Endothelial cell of umbilical vein (primary cell): ENCODE results near the gene GNAI1. TPM values are rescaled to one million over a fixed set of nuclear protein-coding genes. Genes with fewer than 3 reads are reported as not detected.

ENCODE experiments used
- BruUV-seq: library from RNA; stranded (reverse); fragments of 400-500 nt; replicated peaks from 2 replicates; lab custom pipeline; 2021; lab: Mats Ljungman, UMichigan
- CTCF ChIA-PET: fragments of 300-600, 350-600 bp; sonication (Branson Sonifier 250); formaldehyde crosslinking; loops from one replicate; lab custom pipeline; 2021; ENCODE audit warnings: antibody characterized with exemption, inconsistent platforms; lab: Charles Lee
- POLR2A ChIA-PET: fragments of 300-600, 350-600 bp; sonication (Branson Sonifier 250); formaldehyde crosslinking; loops from one replicate; lab custom pipeline; 2021; ENCODE audit warnings: antibody characterized with exemption, inconsistent platforms; lab: Charles Lee
- DNase-seq: peaks from one replicate; pipeline ENCODE4 v3.0.0-alpha.2; 2011; ENCODE audit warnings: low read depth, low spot score
- FAIRE-seq: peaks from 2 replicates; lab custom pipeline; 2011; peaks lifted over from hg19 to GRCh38; lab: Jason Lieb, UNC
- H2AFZ ChIP-seq: 2 replicates; pipeline ENCODE4 v1.6.0; 2012; ENCODE audit warnings: low read depth, low read length, control low read depth, inconsistent platforms
- H3K27ac ChIP-seq: 2 replicates; pipeline ENCODE4 v1.5.1; 2011; ENCODE audit warnings: low read depth, mild to moderate bottlenecking, control low read depth, low read length, moderate library complexity; ENCODE audit not compliant: insufficient read depth
- H3K27me3 ChIP-seq, 2 experiments: 2 replicates each; pipeline versions ENCODE4 v1.6.0 to v1.6.1; 2011; ENCODE audit warnings: low read length in 2 of 2, mixed read lengths in 1 of 2; ENCODE audit not compliant: control insufficient read depth in 2 of 2, insufficient read depth in 2 of 2
- H3K36me3 ChIP-seq, 2 experiments: 2 replicates in 1 of 2; 3 replicates in 1 of 2; pipeline ENCODE4 v1.5.1; 2011; ENCODE audit warnings: low read length in 2 of 2, mild to moderate bottlenecking in 1 of 2, moderate library complexity in 1 of 2; ENCODE audit not compliant: control insufficient read depth in 2 of 2, insufficient read depth in 2 of 2; ENCODE audit errors: extremely low read depth in 1 of 2
- H3K4me1 ChIP-seq: 3 replicates; pipeline ENCODE4 v1.5.1; 2011; ENCODE audit warnings: mild to moderate bottlenecking, low read length; ENCODE audit not compliant: control insufficient read depth, insufficient read depth; ENCODE audit errors: extremely low read depth
- H3K4me2 ChIP-seq: 2 replicates; pipeline ENCODE4 v1.6.1; 2011; ENCODE audit warnings: low read length, control low read depth, mixed read lengths; ENCODE audit not compliant: insufficient read depth
- H3K4me3 ChIP-seq, 3 experiments: fragments of 200-600 bp in 1 of 3; sonication (generic), shearing (Covaris generic) in 1 of 3; replicated peaks in 1 of 3; 2 replicates each; pipeline ENCODE4 v1.5.1; 2011 to 2016; ENCODE audit warnings: control low read depth in 3 of 3, low read length in 3 of 3, mild to moderate bottlenecking in 2 of 3, inconsistent platforms in 1 of 3, low read depth in 1 of 3, moderate library complexity in 1 of 3; ENCODE audit not compliant: insufficient read depth in 1 of 3
- H3K79me2 ChIP-seq: 2 replicates; pipeline ENCODE4 v1.6.0; 2012; ENCODE audit warnings: low read length, inconsistent platforms; ENCODE audit not compliant: control insufficient read depth, insufficient read depth
- H3K9ac ChIP-seq: replicated peaks from 2 replicates; pipeline ENCODE3; 2011; ENCODE audit warnings: low read length, control low read depth; ENCODE audit not compliant: insufficient read depth; ENCODE audit errors: extremely low read depth
- H3K9me1 ChIP-seq: replicated peaks from 3 replicates; pipeline ENCODE4 v1.6.0; 2011; ENCODE audit warnings: mild to moderate bottlenecking, low read length; ENCODE audit not compliant: control insufficient read depth, insufficient read depth; ENCODE audit errors: extremely low read depth
- H3K9me3 ChIP-seq: replicated peaks from 2 replicates; pipeline ENCODE4 v1.5.1; 2012; ENCODE audit warnings: low read length, inconsistent platforms; ENCODE audit not compliant: control insufficient read depth, insufficient read depth
- H4K20me1 ChIP-seq: replicated peaks from 2 replicates; pipeline ENCODE3; 2011; ENCODE audit warnings: mild to moderate bottlenecking, low read length; ENCODE audit not compliant: control insufficient read depth, insufficient read depth; ENCODE audit errors: extremely low read depth
- CTCF ChIP-seq, 2 donors: IDR thresholded peaks; 1 replicate in 1 of 2; 2 replicates in 1 of 2; pipeline ENCODE4 v1.5.1; 2011; ENCODE audit warnings: low read length in 2 of 2, mild to moderate bottlenecking in 2 of 2, moderate library complexity in 2 of 2, control low read depth in 1 of 2, inconsistent platforms in 1 of 2, low read depth in 1 of 2; ENCODE audit not compliant: insufficient read depth in 1 of 2; ENCODE audit errors: extremely low read depth in 1 of 2
- EZH2 ChIP-seq: IDR thresholded peaks from 2 replicates; pipeline ENCODE4 v1.6.1; 2012; ENCODE audit warnings: borderline replicate concordance, low read depth, mild to moderate bottlenecking, moderate library complexity, low read length, inconsistent platforms; ENCODE audit not compliant: severe bottlenecking
- FOS ChIP-seq: IDR thresholded peaks from 2 replicates; pipeline ENCODE4 v1.6.1; 2011; ENCODE audit warnings: mild to moderate bottlenecking, low read length, moderate library complexity, borderline replicate concordance; ENCODE audit not compliant: insufficient read depth
- GATA2 ChIP-seq: IDR thresholded peaks from 2 replicates; pipeline ENCODE4 v1.7.0; 2011; ENCODE audit warnings: low read depth, mild to moderate bottlenecking, moderate library complexity, mixed read lengths, low read length; ENCODE audit not compliant: insufficient read length, insufficient read depth
- JUN ChIP-seq: IDR thresholded peaks from 2 replicates; pipeline ENCODE4 v1.6.1; 2011; ENCODE audit warnings: borderline replicate concordance, low read depth; ENCODE audit not compliant: insufficient read length, insufficient read depth
- MYC ChIP-seq: IDR thresholded peaks from one replicate; pipeline ENCODE4 v1.6.1; 2011; ENCODE audit warnings: mild to moderate bottlenecking, low read depth, low read length
- POLR2A ChIP-seq: IDR thresholded peaks from 2 replicates; pipeline ENCODE4 v1.6.1; 2012; ENCODE audit warnings: low read depth, mild to moderate bottlenecking, control low read depth, low read length
- POLR2AphosphoS5 ChIP-seq: IDR thresholded peaks from 2 replicates; pipeline ENCODE4 v1.6.1; 2012; ENCODE audit warnings: low read depth, mild to moderate bottlenecking, control low read depth, low read length, moderate library complexity; ENCODE audit not compliant: insufficient read depth
- dilution Hi-C: fragments of 300-500 bp; cut with MboI; formaldehyde crosslinking; loops from one replicate; pipeline ENCODE4 v1.15.0; 2019; ENCODE audit warnings: low sequenced_read_pairs; ENCODE audit not compliant: extremely low pct_ligation_motif_present
- intact Hi-C: fragments of 100-400 bp; cut with micrococcal nuclease; formaldehyde crosslinking; loops from one replicate; pipeline ENCODE4 v1.10.0; 2022
- polyA plus RNA-seq, 4 experiments: library from polyadenylated mRNA; depleted of rRNA in 3 of 4; stranded (reverse) in 3 of 4; unstranded in 1 of 4; fragments of >200 nt; gene quantifications; 2 replicates each; pipeline versions ENCODE4 v1.2.1 to v1.2.3, GENCODE V29; 2011 to 2012; ENCODE audit warnings: missing spikeins in 1 of 4
- total RNA-seq: library from RNA; stranded (reverse); gene quantifications from 2 replicates; pipeline ENCODE4 v1.2.3, GENCODE V29; 2021
- TF ChIP-seq, protein P1 (sequence below): IDR thresholded peaks from 2 replicates; pipeline ENCODE4 v1.6.1; 2011; ENCODE audit not compliant: insufficient read depth, insufficient read length

Gene GNAI1
- total and polyA plus RNA-seq, 2 donors (not counting 3 experiments of a cell fraction or from before 2014, with no cell fraction given) = 7.5 to 15.0 TPM

- H3K36me3 ChIP-seq = peaks cover 0 to 3% of the 10 kb centered on the region in 2 experiments
- FAIRE-seq = no peak
- peaks cover 5% of the 10 kb centered on the region for H3K4me1 ChIP-seq
- dilution Hi-C loops = no loop called here
- BruUV-seq = no TSS peak
- no peak overlapping the region for H2AFZ ChIP-seq
- no peaks in the 10 kb centered on the region for H3K9me3 ChIP-seq
- ChIA-PET POLR2A (no interaction called here), CTCF (interaction anchor here (1.0 kb wide), 1 partner anchor 19 kb away, joined by 3 read pairs; no protein-coding TSS in a partner anchor)
- H3K27ac ChIP-seq = no peak overlapping the region
- H3K9ac ChIP-seq = no peak overlapping the region
- H3K4me3 ChIP-seq = no peak overlapping the region
- no peaks in the 10 kb centered on the region for H3K79me2 ChIP-seq
- intact Hi-C loops = no loop called here
- TF ChIP-seq MYC = no peak
- TF ChIP-seq FOS = no peak
- no peak for TF ChIP-seq POLR2A
- TF ChIP-seq, protein P1, sequence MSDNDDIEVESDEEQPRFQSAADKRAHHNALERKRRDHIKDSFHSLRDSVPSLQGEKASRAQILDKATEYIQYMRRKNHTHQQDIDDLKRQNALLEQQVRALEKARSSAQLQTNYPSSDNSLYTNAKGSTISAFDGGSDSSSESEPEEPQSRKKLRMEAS = no peak
- no peak for TF ChIP-seq CTCF (IDR thresholded peaks at IDR 0.05; ENCODE audit: extremely low read depth in 1 of 2, insufficient read depth in 1 of 2, low read depth in 1 of 2, low read length in 2 of 2)
- TF ChIP-seq EZH2 = no peak
- TF ChIP-seq POLR2AphosphoS5 = no peak
- TF ChIP-seq JUN = no peak
- no peak for TF ChIP-seq GATA2
- H3K9me1 ChIP-seq = no peaks in the 10 kb centered on the region
- H3K27me3 ChIP-seq = no peaks in the 10 kb centered on the region
- no peak for DNase-seq
- H4K20me1 ChIP-seq = no peaks in the 10 kb centered on the region
- no peak overlapping the region for H3K4me2 ChIP-seq
Observed at GRCh38 chr7:80216996-80217842, 82.6 kb downstream of the GNAI1 start.
